Stimulated activated CD4-positive, alpha-beta T cell treated with anti-CD3 and anti-CD28 coated beads, Interleukin-2, amount 100 ng/mL, for 24 hours (primary cell): ENCODE measurements around the gene EXOC2.

Experiments
- DNase-seq, 2 donors: peaks; one replicate each; pipeline ENCODE4 v3.0.0-alpha.2; 2020

EXOC2 gene

GRCh38 chr6:437037-437392, 255.9 kb downstream of the EXOC2 start:
- no peak for DNase-seq

DNA sequence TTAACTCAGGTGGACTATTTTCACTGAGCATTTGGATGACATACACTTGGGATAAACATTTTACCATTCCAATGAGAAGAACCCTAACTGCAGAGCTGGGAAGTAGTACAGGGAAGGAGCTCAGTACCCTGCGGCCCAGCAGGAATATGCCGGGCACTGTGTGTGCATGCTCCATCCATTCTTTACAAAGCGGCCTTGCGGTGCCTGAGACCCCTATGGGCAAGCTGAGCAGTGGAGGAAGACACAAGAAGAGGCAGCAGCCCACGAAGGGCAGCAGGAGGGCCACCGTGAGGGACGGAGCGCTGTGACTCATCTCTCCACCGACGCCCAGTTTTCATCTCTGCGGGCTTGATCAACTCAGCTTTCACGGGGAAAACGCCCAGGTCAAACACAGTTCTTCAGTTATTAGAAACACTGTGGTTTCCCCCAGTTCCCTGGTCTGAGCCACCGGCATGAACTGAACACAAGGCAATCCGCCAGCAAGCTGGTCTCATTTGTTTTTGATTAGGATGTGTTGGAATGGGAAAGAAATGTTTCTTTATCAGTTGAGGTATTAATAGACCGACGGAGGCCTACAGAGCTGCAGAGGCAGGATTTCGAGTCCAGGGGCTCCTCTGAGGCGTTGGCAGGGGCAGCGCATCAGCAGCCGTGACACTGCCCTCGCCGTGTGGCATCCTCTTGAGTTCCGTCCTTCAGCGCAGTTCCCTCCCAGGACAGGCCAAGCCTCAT, 256.5 kb downstream of the EXOC2 start:
- DNase-seq: no peak

DNA sequence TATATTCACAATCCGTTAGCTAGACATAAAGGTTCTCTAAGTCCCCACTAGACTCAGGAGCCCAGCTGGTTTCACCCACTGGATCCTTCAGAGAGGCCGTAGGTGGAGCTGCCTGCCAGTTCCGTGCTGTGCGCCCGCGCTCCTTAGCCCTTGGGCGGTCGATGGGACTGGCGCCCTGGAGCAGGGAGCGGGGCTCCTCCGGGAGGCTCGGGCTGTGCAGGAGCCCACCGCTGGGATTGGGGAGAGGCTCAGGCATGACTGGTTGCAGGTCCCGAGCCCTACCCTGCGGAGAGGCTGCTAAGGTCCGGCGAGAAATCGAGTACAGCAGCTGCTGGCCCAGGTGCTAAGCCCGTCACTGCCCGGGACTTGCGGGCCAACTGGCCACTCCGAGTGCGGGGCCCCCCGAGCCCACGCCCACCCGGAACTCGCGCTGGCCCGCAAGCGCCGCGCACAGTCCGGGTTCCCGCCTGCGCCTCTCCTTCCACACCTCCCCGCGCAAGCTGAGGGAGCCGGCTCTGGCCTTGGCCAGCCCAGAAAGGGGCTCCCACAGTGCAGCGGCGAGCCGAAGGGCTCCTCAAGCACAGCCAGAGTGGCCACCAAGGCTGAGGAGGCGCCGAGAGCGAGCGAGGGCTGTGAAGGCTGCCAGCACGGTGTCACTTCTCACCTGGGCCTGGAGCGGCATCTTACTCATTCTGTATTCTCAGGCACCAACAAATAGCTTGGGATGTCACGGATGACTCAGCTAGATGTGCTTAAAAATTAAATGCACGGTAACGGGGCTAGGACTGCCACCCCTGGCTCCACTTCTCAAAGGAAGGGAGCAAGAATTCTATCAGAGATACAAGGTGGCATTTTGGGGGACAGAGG, 257.3 kb downstream of the EXOC2 start:
- no peak for DNase-seq
